HFFc6 (cell line): ENCODE measurements around the gene GRM2. TPM values are rescaled to one million over a fixed set of nuclear protein-coding genes. Genes with fewer than 3 reads are reported as not detected.

Experiments used
- DNase-seq: peaks from one replicate; pipeline ENCODE4 v3.0.0-alpha.2; 2018
- H3K27ac Mint-ChIP-seq: 2 replicates; pipeline ENCODE4 v1.8.0; 2020; ENCODE audit warnings: mild to moderate bottlenecking, mixed read lengths
- H3K27me3 Mint-ChIP-seq: 2 replicates; pipeline ENCODE4 v1.8.0; 2021; ENCODE audit warnings: mild to moderate bottlenecking, moderate library complexity, mixed read lengths; ENCODE audit not compliant: insufficient read depth
- H3K36me3 Mint-ChIP-seq: 2 replicates; pipeline ENCODE4 v1.8.0; 2021; ENCODE audit warnings: low read depth, mixed read lengths
- H3K4me1 Mint-ChIP-seq: 2 replicates; pipeline ENCODE4 v1.8.0; 2020; ENCODE audit warnings: low read depth, mixed read lengths
- H3K4me3 Mint-ChIP-seq: 2 replicates; pipeline ENCODE4 v1.8.0; 2020; ENCODE audit warnings: mild to moderate bottlenecking, moderate library complexity, mixed read lengths
- H3K9me3 Mint-ChIP-seq: 2 replicates; pipeline ENCODE4 v1.8.0; 2020; ENCODE audit warnings: mild to moderate bottlenecking, mixed read lengths
- CTCF ChIP-seq: fragments of 200-600 bp; sonication (generic); IDR thresholded peaks from 2 replicates; pipeline ENCODE4 v1.5.0; 2021; ENCODE audit warnings: antibody characterized with exemption, mild to moderate bottlenecking
- total RNA-seq, 6 experiments: library from RNA; stranded (reverse); fragmentation: NEBNext Ultra II Directional; extraction: Animal tissue kit (Norgen Biotek cat#: 25700); gene quantifications; 2 replicates in 1 of 6; 3 replicates in 5 of 6; pipeline ENCODE4 v1.2.3, GENCODE V29; 2021

The GRM2 gene
- total RNA-seq, 6 experiments from 2014 or later = 0.02 TPM; not detected in 5

DNA sequence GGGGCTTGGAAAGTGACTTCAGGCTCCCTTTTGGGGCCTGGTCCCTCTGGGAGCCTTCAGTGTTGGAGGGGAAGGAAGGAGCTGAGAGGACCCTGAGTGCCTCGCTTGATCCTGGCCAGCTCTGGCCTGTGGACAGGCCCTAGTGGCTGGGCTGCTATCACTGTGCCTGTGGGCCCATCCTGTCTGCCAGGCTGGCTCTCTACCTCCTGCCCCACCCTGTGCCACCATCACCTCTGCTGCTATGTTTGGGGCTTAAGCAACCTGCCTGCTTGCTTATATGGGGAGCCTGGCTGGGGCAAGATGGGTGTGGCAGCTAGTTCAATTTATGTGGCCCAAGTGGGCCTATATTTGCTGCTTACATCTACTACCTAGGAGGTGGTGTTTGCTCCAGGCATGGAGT is 28.7 kb upstream of the GRM2 start:
- DNase-seq = no peak
- peaks cover 7% of the 10 kb centered on the region; the same call in 1 of the 2 replicates for H3K27me3 Mint-ChIP-seq
- no peaks in the 10 kb centered on the region for H3K9me3 Mint-ChIP-seq
- no peak overlapping the region for H3K27ac Mint-ChIP-seq
- no peak overlapping the region for H3K4me3 Mint-ChIP-seq
- H3K36me3 Mint-ChIP-seq = peaks cover 10% of the 10 kb centered on the region
- TF ChIP-seq CTCF = no peak
- peaks cover 51% of the 10 kb centered on the region for H3K4me1 Mint-ChIP-seq

DNA sequence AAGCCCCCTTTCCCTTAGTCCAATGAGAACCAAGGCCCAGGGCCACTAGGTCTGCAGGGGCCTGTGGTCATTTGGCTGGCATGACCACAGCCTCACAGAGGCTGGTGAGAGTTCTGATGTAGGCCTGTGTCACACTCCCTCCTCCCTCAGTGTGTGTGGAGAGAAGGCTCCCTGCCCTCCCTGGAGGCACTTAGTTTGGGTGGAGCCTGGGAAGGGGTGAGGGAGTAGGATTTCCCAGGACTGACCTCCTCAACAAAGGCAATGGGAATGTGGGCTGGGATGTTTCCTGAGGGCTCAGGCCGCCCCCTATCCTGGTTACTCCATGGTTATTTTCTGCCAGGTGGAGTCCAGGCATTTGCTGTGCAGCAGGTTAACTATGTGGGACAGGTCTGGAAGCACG is 28.2 kb upstream of the GRM2 start:
- H3K9me3 Mint-ChIP-seq = no peaks in the 10 kb centered on the region
- no peak overlapping the region for H3K27ac Mint-ChIP-seq
- H3K4me3 Mint-ChIP-seq = no peak overlapping the region
- peaks cover 46% of the 10 kb centered on the region for H3K4me1 Mint-ChIP-seq
- no peak for DNase-seq
- peaks cover 7% of the 10 kb centered on the region; the same call in 1 of the 2 replicates for H3K27me3 Mint-ChIP-seq
- peaks cover 10% of the 10 kb centered on the region for H3K36me3 Mint-ChIP-seq
- no peak for TF ChIP-seq CTCF

- Mint-ChIP-seq H3K27ac (no peak overlapping the region), H3K36me3 (peaks cover 10% of the 10 kb centered on the region), H3K4me3 (no peak overlapping the region), H3K4me1 (peaks cover 44% of the 10 kb centered on the region), H3K9me3 (no peaks in the 10 kb centered on the region), H3K27me3 (peaks cover 7% of the 10 kb centered on the region; the same call in 1 of the 2 replicates)
- TF ChIP-seq CTCF = no peak
- DNase-seq = no peak
Measured at GRCh38 chr3:51679318-51679717, 27.6 kb upstream of the GRM2 start.

- H3K36me3 Mint-ChIP-seq = peaks cover 7% of the 10 kb centered on the region
- peaks cover 7% of the 10 kb centered on the region; the same call in 1 of the 2 replicates for H3K27me3 Mint-ChIP-seq
- H3K9me3 Mint-ChIP-seq = no peaks in the 10 kb centered on the region
- H3K4me1 Mint-ChIP-seq = peaks cover 39% of the 10 kb centered on the region
- DNase-seq = no peak
- TF ChIP-seq CTCF = no peak
- no peak overlapping the region for H3K27ac Mint-ChIP-seq
- H3K4me3 Mint-ChIP-seq = no peak overlapping the region
Measured at GRCh38 chr3:51679777-51680176, 27.1 kb upstream of the GRM2 start.

DNA sequence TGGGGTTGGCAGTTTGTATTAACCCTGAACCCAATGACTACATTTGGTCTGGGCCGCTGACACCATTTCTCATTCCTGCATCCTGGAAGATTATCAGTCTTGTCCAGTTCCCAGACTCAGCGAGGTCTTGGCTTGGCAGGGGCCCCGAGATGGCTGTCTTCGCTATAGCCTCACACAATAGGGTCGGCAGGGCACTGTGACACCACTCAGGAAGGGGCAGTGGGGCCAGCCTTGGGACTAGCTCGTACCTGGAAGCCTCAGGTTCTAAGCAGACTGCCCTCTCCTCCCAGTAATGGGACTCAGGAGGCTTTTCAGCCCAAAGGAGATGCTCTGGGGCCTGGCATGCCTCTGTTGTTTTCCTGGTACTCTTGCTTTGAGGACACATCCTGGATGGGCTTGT is 26.7 kb upstream of the GRM2 start:
- H3K9me3 Mint-ChIP-seq = no peaks in the 10 kb centered on the region
- peaks cover 7% of the 10 kb centered on the region for H3K36me3 Mint-ChIP-seq
- peaks cover 35% of the 10 kb centered on the region for H3K4me1 Mint-ChIP-seq
- TF ChIP-seq CTCF = no peak
- peaks cover 7% of the 10 kb centered on the region; the same call in 1 of the 2 replicates for H3K27me3 Mint-ChIP-seq
- H3K27ac Mint-ChIP-seq = no peak overlapping the region
- DNase-seq = no peak
- no peak overlapping the region for H3K4me3 Mint-ChIP-seq
